Anterior cingulate cortex (tissue), 58 donors: ENCODE results near the gene CROCC2.

ENCODE experiments used
- DNase-seq, 58 donors: peaks; one replicate each; lab custom pipeline; 2025; lab: John Stamatoyannopoulos, UW

The CROCC2 gene

GRCh38 chr2:240953426-240954410 is 47.6 kb downstream of the CROCC2 start:
- DNase-seq: no peak

GRCh38 chr2:240954436-240955305 is 48.5 kb downstream of the CROCC2 start:
- no peak for DNase-seq

- no peak for DNase-seq
Observed at GRCh38 chr2:240955306-240956170, 49.4 kb downstream of the CROCC2 start.

GRCh38 chr2:240956171-240956934 is 50.2 kb downstream of the CROCC2 start:
- DNase-seq: no peak

GRCh38 chr2:240956935-240957655 is 51.0 kb downstream of the CROCC2 start:
- DNase-seq: no peak

- peak in 11 of 58 donors; percentile 10 to 48 (median 31) for DNase-seq
Observed at GRCh38 chr2:240957656-240958365, 51.7 kb downstream of the CROCC2 start.

- DNase-seq: no peak
Observed at GRCh38 chr2:240958366-240959213, 52.5 kb downstream of the CROCC2 start.

- DNase-seq: no peak
Observed at GRCh38 chr2:240959214-240959940, 53.2 kb downstream of the CROCC2 start.

GRCh38 chr2:240959941-240960308 is 53.8 kb downstream of the CROCC2 start:
- DNase-seq: no peak

- peak in 1 of 58 donors; percentile 33 for DNase-seq
Observed at GRCh38 chr2:240960309-240960970, 54.3 kb downstream of the CROCC2 start.

GRCh38 chr2:240960971-240961876 is 55.1 kb downstream of the CROCC2 start:
- no peak for DNase-seq

- no peak for DNase-seq
Observed at GRCh38 chr2:240961910-240962299, 55.8 kb downstream of the CROCC2 start.

GRCh38 chr2:240962300-240963064 is 56.3 kb downstream of the CROCC2 start:
- DNase-seq: peak in 2 of 58 donors; percentile 35 to 69
